Neural crest cell (in vitro differentiated cells): ENCODE results near the gene BCL7B. TPM values are rescaled to one million over a fixed set of nuclear protein-coding genes. Genes with fewer than 3 reads are reported as not detected.
"Not testable (repeated sequence)": the region's sequence is repeated elsewhere in the genome, so short reads cannot be mapped to it uniquely, and the experiment has no call there.

Experiments
- DNase-seq: peaks from one replicate; pipeline ENCODE4 v3.0.0; 2021; ENCODE audit warnings: low read depth, mixed read lengths, low spot score
- H3K27ac Mint-ChIP-seq: one replicate; pipeline ENCODE4 v1.8.0; 2021; ENCODE audit warnings: mild to moderate bottlenecking, mixed read lengths; ENCODE audit not compliant: unreplicated experiment
- H3K27me3 Mint-ChIP-seq: 2 replicates; pipeline ENCODE4 v1.8.0; 2021; ENCODE audit warnings: low read depth, mild to moderate bottlenecking, mixed read lengths
- H3K36me3 Mint-ChIP-seq: 2 replicates; pipeline ENCODE4 v1.8.0; 2021; ENCODE audit warnings: low read depth, mild to moderate bottlenecking, mixed read lengths
- H3K4me1 Mint-ChIP-seq: 2 replicates; pipeline ENCODE4 v1.8.0; 2021; ENCODE audit warnings: mixed read lengths
- H3K4me3 Mint-ChIP-seq: one replicate; pipeline ENCODE4 v1.8.0; 2021; ENCODE audit warnings: mild to moderate bottlenecking, mixed read lengths
- H3K9me3 Mint-ChIP-seq: 2 replicates; pipeline ENCODE4 v1.8.0; 2021; ENCODE audit warnings: mixed read lengths
- CTCF ChIP-seq: fragments of 200-600 bp; sonication (generic); conservative IDR thresholded peaks from 2 replicates; pipeline ENCODE4 v1.5.0; 2021; ENCODE audit warnings: antibody characterized with exemption, mild to moderate bottlenecking
- total RNA-seq: library from RNA; stranded (reverse); gene quantifications from 2 replicates; pipeline ENCODE4 v1.2.1, GENCODE V29; 2021

The BCL7B gene
- total RNA-seq, 1 donor from 2014 or later = 51.6 TPM

- Mint-ChIP-seq H3K27me3 (no peaks in the 10 kb centered on the region), H3K36me3 (peaks cover 26% of the 10 kb centered on the region), H3K4me3 (no peak overlapping the region), H3K9me3 (no peaks in the 10 kb centered on the region), H3K27ac (no peak overlapping the region), H3K4me1 (peaks cover 5% of the 10 kb centered on the region)
- TF ChIP-seq CTCF = no peak
- no peak for DNase-seq
Observed at GRCh38 chr7:73509463-73509862, 48.0 kb downstream of the BCL7B start.

GRCh38 chr7:73507556-73507955 is 49.9 kb downstream of the BCL7B start:
- Mint-ChIP-seq H3K36me3 (peaks cover 28% of the 10 kb centered on the region), H3K4me3 (no peak overlapping the region), H3K9me3 (no peaks in the 10 kb centered on the region), H3K4me1 (peaks cover 5% of the 10 kb centered on the region), H3K27ac (no peak overlapping the region), H3K27me3 (no peaks in the 10 kb centered on the region)
- no peak for DNase-seq
- TF ChIP-seq CTCF = no peak

- Mint-ChIP-seq H3K27me3 (no peaks in the 10 kb centered on the region), H3K4me3 (no peak overlapping the region)
Observed at GRCh38 chr7:73504920-73505319, 52.6 kb downstream of the BCL7B start.

GRCh38 chr7:73504017-73504416 is 53.5 kb downstream of the BCL7B start:
- Mint-ChIP-seq H3K4me3 (no peak overlapping the region), H3K27ac (no peak overlapping the region), H3K27me3 (no peaks in the 10 kb centered on the region), H3K36me3 (peaks cover 27% of the 10 kb centered on the region), H3K9me3 (no peaks in the 10 kb centered on the region), H3K4me1 (peaks cover 5% of the 10 kb centered on the region)
- TF ChIP-seq CTCF = no peak
- no peak for DNase-seq

More at GRCh38 chr7:73504920-73505319, 52.6 kb downstream of the BCL7B start:
- TF ChIP-seq CTCF = no peak
- peaks cover 25% of the 10 kb centered on the region for H3K36me3 Mint-ChIP-seq
- H3K27ac Mint-ChIP-seq = no peak overlapping the region
- DNase-seq = no peak
- H3K9me3 Mint-ChIP-seq = no peaks in the 10 kb centered on the region
- H3K4me1 Mint-ChIP-seq = peaks cover 5% of the 10 kb centered on the region

- no peak for DNase-seq
- no peak for TF ChIP-seq CTCF
- Mint-ChIP-seq H3K27ac (no peak overlapping the region), H3K4me3 (no peak overlapping the region), H3K36me3 (peaks cover 28% of the 10 kb centered on the region), H3K9me3 (no peaks in the 10 kb centered on the region), H3K27me3 (no peaks in the 10 kb centered on the region), H3K4me1 (peaks cover 5% of the 10 kb centered on the region)
Observed at GRCh38 chr7:73503229-73503628, 54.3 kb downstream of the BCL7B start.

- H3K27ac Mint-ChIP-seq = no peak overlapping the region
- H3K36me3 Mint-ChIP-seq = peaks cover 37% of the 10 kb centered on the region
- no peaks in the 10 kb centered on the region for H3K4me1 Mint-ChIP-seq
- no peak for DNase-seq
- no peaks in the 10 kb centered on the region for H3K27me3 Mint-ChIP-seq
- TF ChIP-seq CTCF = no peak
- no peaks in the 10 kb centered on the region for H3K9me3 Mint-ChIP-seq
- H3K4me3 Mint-ChIP-seq = no peak overlapping the region
Observed at GRCh38 chr7:73496626-73497025, 60.9 kb downstream of the BCL7B start.

- peaks cover 33% of the 10 kb centered on the region for H3K36me3 Mint-ChIP-seq
- not testable (repeated sequence) for DNase-seq, H3K9me3 Mint-ChIP-seq, H3K4me1 Mint-ChIP-seq, H3K27ac Mint-ChIP-seq, H3K27me3 Mint-ChIP-seq, H3K4me3 Mint-ChIP-seq
Observed at GRCh38 chr7:73495507-73495906, 62.0 kb downstream of the BCL7B start.
